Activated CD4-positive, alpha-beta T cell treated with anti-CD3 and anti-CD28 coated beads for 36 hours (primary cell): ENCODE results near the gene SH2D6. TPM values are rescaled to one million over a fixed set of nuclear protein-coding genes. Genes with fewer than 3 reads are reported as not detected.
"Not testable (repeated sequence)": the region's sequence is repeated elsewhere in the genome, so short reads cannot be mapped to it uniquely, and the experiment has no call there.

ENCODE experiments used
- ATAC-seq: fragments of 200-7000 bp; cut with Tn5 transposase; one replicate; pipeline ENCODE4 v1.10.0; 2021; ENCODE audit warnings: mild to moderate bottlenecking, moderate library complexity
- CTCF ChIA-PET: fragments of 350-600 bp; sonication (Branson Sonifier 250); formaldehyde crosslinking; loops from one replicate; lab custom pipeline; 2021; ENCODE audit warnings: antibody characterized with exemption; lab: Charles Lee
- POLR2A ChIA-PET: fragments of 350-600 bp; sonication (Branson Sonifier 250); formaldehyde crosslinking; loops from one replicate; lab custom pipeline; 2021; ENCODE audit warnings: antibody characterized with exemption, inconsistent platforms; lab: Charles Lee
- DNase-seq: peaks from one replicate; pipeline ENCODE4 v3.0.0-alpha.2; 2020
- H3K27ac Mint-ChIP-seq: one replicate; pipeline ENCODE4 v1.8.0; 2021; ENCODE audit warnings: mixed read lengths
- H3K27me3 Mint-ChIP-seq: one replicate; pipeline ENCODE4 v1.8.0; 2021; ENCODE audit warnings: mixed read lengths
- H3K36me3 Mint-ChIP-seq: one replicate; pipeline ENCODE4 v1.8.0; 2021; ENCODE audit warnings: low read depth, mixed read lengths
- H3K4me1 Mint-ChIP-seq: one replicate; pipeline ENCODE4 v1.8.0; 2021; ENCODE audit warnings: mixed read lengths
- H3K4me3 Mint-ChIP-seq: one replicate; pipeline ENCODE4 v1.8.0; 2021; ENCODE audit warnings: mild to moderate bottlenecking, moderate library complexity, mixed read lengths
- H3K9me3 Mint-ChIP-seq: one replicate; pipeline ENCODE4 v1.8.0; 2021; ENCODE audit warnings: low read depth, mixed read lengths
- intact Hi-C, 2 experiments: fragments of 100-400 bp; cut with DNase I in 1 of 2; cut with micrococcal nuclease in 1 of 2; formaldehyde crosslinking; loops; one replicate each; pipeline versions ENCODE4 v1.14.2 to v1.15.1; 2022 to 2024; cut with DNase I, micrococcal nuclease
- total RNA-seq, 2 experiments: library from RNA; stranded (reverse); gene quantifications; one replicate each; pipeline ENCODE4 v1.2.3, GENCODE V29; 2021

SH2D6 gene
- total RNA-seq, 2 experiments from 2014 or later = 1.7 to 2.2 TPM

DNA sequence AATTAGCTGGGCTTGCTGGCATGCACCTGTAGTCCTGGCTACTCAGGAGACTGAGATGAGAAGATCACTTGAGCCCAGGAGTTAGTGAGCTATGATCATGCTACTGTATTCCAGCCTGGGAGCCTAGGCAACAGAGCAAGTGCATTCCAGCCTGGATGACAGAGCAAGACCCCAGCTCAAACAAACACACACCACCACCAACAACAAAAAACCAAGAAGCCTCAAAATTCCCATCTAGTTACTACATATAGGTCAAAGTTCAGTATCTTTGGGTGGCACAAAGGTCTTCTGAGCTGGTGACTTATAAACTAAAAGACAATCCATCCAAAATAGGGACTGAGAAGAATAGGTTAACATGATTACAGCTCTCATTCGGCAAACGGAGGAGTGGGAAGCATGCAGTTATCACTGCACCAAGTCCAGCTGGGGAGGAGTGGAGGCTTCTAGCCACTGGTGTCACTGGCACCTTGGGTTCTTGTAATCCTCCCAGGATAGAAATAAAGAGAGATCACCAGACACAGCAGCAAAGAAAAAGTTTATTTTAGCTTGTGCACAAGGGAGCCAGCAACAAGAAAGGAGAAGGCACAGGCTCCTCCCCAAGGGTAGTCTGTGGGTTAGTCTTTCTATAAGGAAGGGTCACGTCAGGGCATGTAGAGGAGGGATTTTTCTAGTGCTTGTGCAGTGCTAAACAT lies 57.4 kb downstream of the SH2D6 start:
- CTCF ChIA-PET = interaction anchor here (0.6 to 2.2 kb wide), 2 partner anchors 27 to 84 kb away, joined by 3 to 6 read pairs; no protein-coding TSS in a partner anchor
- Mint-ChIP-seq H3K27me3 (no peaks in the 10 kb centered on the region), H3K9me3 (no peaks in the 10 kb centered on the region), H3K27ac (no peak overlapping the region), H3K4me1 (no peaks in the 10 kb centered on the region), H3K36me3 (no peaks in the 10 kb centered on the region), H3K4me3 (no peak overlapping the region)
- DNase-seq = no peak
- no peak for ATAC-seq
- intact Hi-C loops = no loop called here
- POLR2A ChIA-PET = no interaction called here

DNA sequence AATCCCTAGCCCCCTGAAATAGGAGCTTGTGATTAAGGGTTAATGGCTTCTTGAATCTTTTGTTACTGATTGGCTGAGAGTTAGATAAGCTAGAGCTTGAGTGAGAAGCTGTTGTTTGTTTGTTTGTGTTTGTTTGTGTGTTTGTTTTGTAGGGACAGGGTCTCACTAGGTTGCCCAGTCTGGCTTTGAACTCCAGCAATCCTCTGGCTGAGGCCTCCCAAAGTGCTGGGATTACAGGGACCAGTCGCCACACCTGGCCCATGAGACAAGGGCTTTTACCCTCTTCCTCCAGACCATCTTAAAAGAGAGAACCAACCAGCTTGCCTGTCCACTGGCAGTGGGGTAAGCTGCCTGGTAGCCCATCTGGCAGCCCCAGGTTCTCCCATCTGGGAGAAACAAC lies 58.1 kb downstream of the SH2D6 start:
- CTCF ChIA-PET = interaction anchor here (0.6 to 0.7 kb wide), 2 partner anchors 27 to 28 kb away, joined by 3 read pairs; no protein-coding TSS in a partner anchor
- Mint-ChIP-seq H3K36me3 (no peaks in the 10 kb centered on the region), H3K4me1 (no peaks in the 10 kb centered on the region)

DNA sequence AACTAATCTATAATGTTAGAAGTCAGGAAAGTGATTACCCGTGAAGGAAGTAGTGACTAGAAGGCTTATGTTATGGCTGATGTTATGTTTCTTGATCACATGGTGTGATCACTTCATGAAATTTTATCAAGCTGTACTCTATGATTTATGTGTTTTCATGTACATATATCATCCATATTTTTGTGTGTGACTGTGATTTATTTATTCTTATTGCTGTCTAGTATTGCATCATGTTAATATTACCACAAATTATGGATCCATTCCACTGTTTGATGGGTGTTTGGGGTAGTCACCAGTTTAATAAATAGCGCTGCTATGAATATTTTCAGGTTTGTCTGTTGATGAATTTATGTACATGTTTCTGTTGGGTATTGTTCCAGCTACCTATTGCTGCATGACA lies 59.4 kb downstream of the SH2D6 start:
- ATAC-seq (no peak), DNase-seq (no peak)
- Mint-ChIP-seq H3K9me3 (no peaks in the 10 kb centered on the region), H3K4me3 (no peak overlapping the region), H3K36me3 (no peaks in the 10 kb centered on the region), H3K27ac (no peak overlapping the region), H3K4me1 (no peaks in the 10 kb centered on the region), H3K27me3 (no peaks in the 10 kb centered on the region)
- ChIA-PET CTCF (no interaction called here), POLR2A (no interaction called here)
- intact Hi-C loops = no loop called here

More for the DNA sequence above, 58.1 kb downstream of the SH2D6 start:
- no peak for ATAC-seq
- intact Hi-C loops = no loop called here
- Mint-ChIP-seq H3K27me3 (no peaks in the 10 kb centered on the region), H3K9me3 (no peaks in the 10 kb centered on the region), H3K27ac (no peak overlapping the region), H3K4me3 (no peak overlapping the region)
- no peak for DNase-seq
- POLR2A ChIA-PET = interaction anchor here (0.6 kb wide), 1 partner anchor 553 kb away, joined by 5 read pairs; no protein-coding TSS in a partner anchor

DNA sequence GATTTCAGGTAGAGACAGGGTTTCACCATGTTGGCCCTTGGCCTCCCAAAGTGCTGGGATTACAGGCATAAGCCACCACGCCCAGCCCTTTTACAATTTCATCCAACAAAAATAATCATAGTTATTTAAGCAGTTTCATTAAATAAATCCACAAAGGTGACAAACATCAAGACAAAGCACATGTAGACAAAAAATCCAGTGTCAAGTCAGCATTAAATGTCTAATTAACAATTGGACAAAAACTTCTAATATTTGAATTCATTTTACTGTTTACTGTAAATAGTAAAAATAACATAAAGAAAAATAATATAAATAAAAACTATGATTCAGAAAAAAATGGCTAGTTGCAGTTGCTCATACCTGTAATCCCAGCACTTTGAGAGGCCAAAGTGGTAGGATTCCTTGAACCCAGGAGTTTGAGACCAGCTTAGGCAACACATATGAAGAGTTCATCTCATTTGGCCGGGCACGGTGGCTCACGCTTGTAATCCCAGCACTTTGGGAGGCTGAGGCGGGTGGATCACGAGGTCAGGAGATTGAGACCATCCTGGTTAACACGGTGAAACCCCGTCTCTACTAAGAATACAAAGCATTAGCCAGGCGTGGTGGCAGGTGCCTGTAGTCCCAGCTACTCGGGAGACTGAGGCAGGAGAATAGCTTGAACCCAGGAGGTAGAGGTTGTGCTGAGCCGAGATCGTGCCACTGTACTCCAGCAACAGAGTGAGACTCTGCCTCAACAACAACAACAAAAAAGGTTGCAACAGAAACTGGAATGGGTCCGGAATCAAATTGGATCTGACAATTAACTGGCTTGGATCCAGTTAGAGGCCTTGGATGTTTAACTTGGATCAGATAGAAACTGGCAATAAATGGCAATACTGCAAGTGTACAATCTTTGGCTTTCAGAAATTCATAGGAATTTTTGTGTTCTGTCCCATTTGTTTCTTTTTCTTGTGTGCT lies 63.6 kb downstream of the SH2D6 start:
- Mint-ChIP-seq H3K4me3 (no peak overlapping the region), H3K27me3 (no peaks in the 10 kb centered on the region)
- POLR2A ChIA-PET = no interaction called here

DNA sequence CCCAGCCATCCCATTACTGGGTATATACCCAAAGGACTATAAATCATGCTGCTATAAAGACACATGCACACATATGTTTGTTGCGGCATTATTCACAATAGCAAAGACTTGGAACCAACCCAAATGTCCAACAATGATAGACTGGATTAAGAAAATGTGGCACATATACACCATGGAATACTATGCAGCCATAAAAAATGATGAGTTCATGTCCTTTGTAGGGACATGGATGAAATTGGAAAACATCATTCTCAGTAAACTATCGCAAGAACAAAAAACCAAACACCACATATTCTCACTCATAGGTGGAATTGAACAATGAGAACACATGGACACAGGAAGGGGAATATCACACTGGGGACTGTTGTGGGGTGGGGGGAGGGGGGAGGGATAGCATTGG lies 66.1 kb downstream of the SH2D6 start:
- H3K9me3 Mint-ChIP-seq, ATAC-seq, H3K4me3 Mint-ChIP-seq, DNase-seq, H3K27ac Mint-ChIP-seq, H3K27me3 Mint-ChIP-seq, POLR2A ChIA-PET, intact Hi-C loops, CTCF ChIA-PET, H3K4me1 Mint-ChIP-seq, H3K36me3 Mint-ChIP-seq: not testable (repeated sequence)

More for the DNA sequence above, 63.6 kb downstream of the SH2D6 start:
- H3K9me3 Mint-ChIP-seq = no peaks in the 10 kb centered on the region
- no peak for ATAC-seq
- no peak overlapping the region for H3K27ac Mint-ChIP-seq
- DNase-seq = no peak
- CTCF ChIA-PET = no interaction called here
- intact Hi-C loops = no loop called here
- no peaks in the 10 kb centered on the region for H3K4me1 Mint-ChIP-seq
- peaks cover 2% of the 10 kb centered on the region for H3K36me3 Mint-ChIP-seq

DNA sequence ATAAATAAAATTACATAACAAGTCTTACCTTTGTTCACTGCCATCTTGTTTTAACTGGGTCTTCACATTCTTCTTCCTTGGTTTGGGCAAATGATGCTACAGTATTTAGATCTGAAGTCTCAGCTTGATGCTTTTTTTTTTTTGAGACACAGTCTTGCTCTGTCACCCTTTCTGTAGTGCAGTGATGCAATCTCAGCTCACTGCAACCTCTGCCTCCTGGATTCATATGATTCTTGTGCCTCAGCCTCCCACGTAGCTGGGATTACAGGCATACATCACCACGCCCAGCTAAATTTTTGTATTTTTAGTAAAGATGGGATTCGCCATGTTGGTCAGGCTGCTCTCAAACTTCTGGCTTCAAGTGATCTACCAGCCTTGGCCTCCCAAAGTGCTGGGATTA lies 67.3 kb downstream of the SH2D6 start:
- intact Hi-C loops = no loop called here
- no peak for DNase-seq
- CTCF ChIA-PET = interaction anchor here (0.7 kb wide), 1 partner anchor 9 kb away, joined by 3 read pairs; no protein-coding TSS in a partner anchor

More for the DNA sequence above, 67.3 kb downstream of the SH2D6 start:
- no peaks in the 10 kb centered on the region for H3K4me1 Mint-ChIP-seq
- POLR2A ChIA-PET = interaction anchor here (0.6 to 0.7 kb wide), 2 partner anchors 54 to 162 kb away, joined by 3 read pairs; no protein-coding TSS in a partner anchor
- no peaks in the 10 kb centered on the region for H3K9me3 Mint-ChIP-seq
- no peak overlapping the region for H3K4me3 Mint-ChIP-seq
- no peaks in the 10 kb centered on the region for H3K27me3 Mint-ChIP-seq
- peaks cover 2% of the 10 kb centered on the region for H3K36me3 Mint-ChIP-seq
- no peak for ATAC-seq
- H3K27ac Mint-ChIP-seq = no peak overlapping the region

Other genes starting within 250 kb of the SH2D6 start
- 10 to 100 TPM; 84.0 to 90.4 TPM for gene TGOLN2, start 90.7 kb upstream of the SH2D6 start, total RNA-seq
- 10 to 100 TPM; 18.1 to 18.7 TPM for gene RETSAT, start 64.2 kb upstream of the SH2D6 start, total RNA-seq
- 10 to 100 TPM; 11.2 to 12.9 TPM for gene ELMOD3, start 63.9 kb upstream of the SH2D6 start, total RNA-seq
- gene CAPG, start 8.3 kb upstream of the SH2D6 start, total RNA-seq = 10 to 100 TPM; 28.3 to 45.6 TPM
- gene MAT2A, start 120.5 kb downstream of the SH2D6 start, total RNA-seq = 100 to 1,000 TPM; 226 to 259 TPM
- 10 to 100 TPM; 20.1 to 22.2 TPM for gene GGCX, start 142.8 kb downstream of the SH2D6 start, total RNA-seq
- gene VAMP8, start 158.9 kb downstream of the SH2D6 start, total RNA-seq = 100 to 1,000 TPM in 1 of 2 experiments, 10 to 100 TPM in 1; 98.3 to 106 TPM
- 10 to 100 TPM; 21.4 to 26.7 TPM for gene VAMP5, start 165.7 kb downstream of the SH2D6 start, total RNA-seq
- 100 to 1,000 TPM; 113 to 140 TPM for gene RNF181, start 177.0 kb downstream of the SH2D6 start, total RNA-seq
- gene TMEM150A, start 184.0 kb downstream of the SH2D6 start, total RNA-seq = 1 to 10 TPM; 1.3 to 2.5 TPM
- gene C2orf68, start 193.4 kb downstream of the SH2D6 start, total RNA-seq = 10 to 100 TPM; 33.7 to 47.2 TPM
- 10 to 100 TPM; 81.2 to 95.3 TPM for gene USP39, start 197.5 kb downstream of the SH2D6 start, total RNA-seq
- gene SFTPB, start 249.5 kb downstream of the SH2D6 start, total RNA-seq = not detected